H9 (cell line): ENCODE measurements around the gene URB1. TPM values are rescaled to one million over a fixed set of nuclear protein-coding genes. Genes with fewer than 3 reads are reported as not detected.

Experiments
- DNase-seq: peaks from one replicate; pipeline ENCODE4 v3.0.0-alpha.2; 2017
- H2AFZ ChIP-seq: one replicate; pipeline ENCODE4 v1.6.1; 2013; ENCODE audit warnings: mild to moderate bottlenecking, low read length, control low read depth, moderate library complexity
- H2AK5ac ChIP-seq: 2 replicates; pipeline ENCODE4 v1.6.1; 2013; ENCODE audit warnings: low read length, control low read depth, mixed read lengths; ENCODE audit not compliant: insufficient read length
- H2BK120ac ChIP-seq: one replicate; pipeline ENCODE4 v1.6.1; 2013; ENCODE audit warnings: low read depth, mild to moderate bottlenecking, low read length, control low read depth, inconsistent platforms; ENCODE audit not compliant: poor library complexity, severe bottlenecking
- H2BK12ac ChIP-seq: 2 replicates; pipeline ENCODE4 v1.6.1; 2013; ENCODE audit warnings: low read length, control low read depth, mixed read lengths, low read depth; ENCODE audit not compliant: insufficient read length
- H2BK15ac ChIP-seq: 2 replicates; pipeline ENCODE4 v1.6.1; 2013; ENCODE audit warnings: low read depth, low read length, control low read depth
- H2BK20ac ChIP-seq: one replicate; pipeline ENCODE4 v1.6.1; 2013; ENCODE audit warnings: low read depth, mild to moderate bottlenecking, low read length, control low read depth, inconsistent platforms; ENCODE audit not compliant: poor library complexity, severe bottlenecking
- H2BK5ac ChIP-seq: 2 replicates; pipeline ENCODE4 v1.6.1; 2013; ENCODE audit warnings: low read length, control low read depth, mixed read lengths; ENCODE audit not compliant: insufficient read length
- H3K14ac ChIP-seq: 2 replicates; pipeline ENCODE4 v1.6.1; 2013; ENCODE audit warnings: low read length, control low read depth; ENCODE audit not compliant: insufficient read depth
- H3K18ac ChIP-seq: 2 replicates; pipeline ENCODE4 v1.6.1; 2013; ENCODE audit warnings: low read depth, mild to moderate bottlenecking, mixed read lengths, low read length, control low read depth; ENCODE audit not compliant: insufficient read length
- H3K23ac ChIP-seq: 2 replicates; pipeline ENCODE4 v1.6.1; 2013; ENCODE audit warnings: low read length, control low read depth, mixed read lengths, low read depth; ENCODE audit not compliant: insufficient read length
- H3K23me2 ChIP-seq: 2 replicates; pipeline ENCODE4 v1.6.1; 2013; ENCODE audit warnings: low read depth, mild to moderate bottlenecking, mixed read lengths, low read length, control low read depth; ENCODE audit not compliant: insufficient read length, poor library complexity, severe bottlenecking
- H3K27ac ChIP-seq: 2 replicates; pipeline ENCODE4 v1.5.1; 2013; ENCODE audit warnings: low read length, control low read depth, mixed read lengths, low read depth; ENCODE audit not compliant: insufficient read length
- H3K27me3 ChIP-seq: 2 replicates; pipeline ENCODE4 v1.6.1; 2013; ENCODE audit warnings: low read length, control low read depth, inconsistent platforms; ENCODE audit not compliant: insufficient read depth
- H3K4ac ChIP-seq: 2 replicates; pipeline ENCODE4 v1.6.1; 2013; ENCODE audit warnings: low read depth, mild to moderate bottlenecking, control low read depth, inconsistent platforms, low read length, moderate library complexity
- H3K4me1 ChIP-seq: 2 replicates; pipeline ENCODE4 v1.6.1; 2013; ENCODE audit warnings: low read length, control low read depth, inconsistent platforms; ENCODE audit not compliant: insufficient read depth
- H3K4me2 ChIP-seq: 2 replicates; pipeline ENCODE4 v1.6.1; 2013; ENCODE audit warnings: low read length, control low read depth, mixed read lengths; ENCODE audit not compliant: insufficient read length, insufficient read depth
- H3K56ac ChIP-seq: 2 replicates; pipeline ENCODE4 v1.6.1; 2013; ENCODE audit warnings: low read depth, mild to moderate bottlenecking, mixed read lengths, low read length, control low read depth; ENCODE audit not compliant: insufficient read length
- H3K79me1 ChIP-seq: 2 replicates; pipeline ENCODE4 v1.6.1; 2013; ENCODE audit warnings: low read depth, mild to moderate bottlenecking, moderate library complexity, low read length, control low read depth, inconsistent platforms; ENCODE audit not compliant: insufficient read depth, poor library complexity, severe bottlenecking
- H3K79me2 ChIP-seq: 2 replicates; pipeline ENCODE4 v1.6.1; 2013; ENCODE audit warnings: low read length, control low read depth, inconsistent platforms; ENCODE audit not compliant: insufficient read depth
- H3K9ac ChIP-seq: 2 replicates; pipeline ENCODE4 v1.6.1; 2013; ENCODE audit warnings: low read length, control low read depth, mixed read lengths; ENCODE audit not compliant: insufficient read length; ENCODE audit errors: extremely low read depth
- H3K9me3 ChIP-seq: one replicate; pipeline ENCODE4 v1.6.1; 2013; ENCODE audit warnings: low read depth, low read length, inconsistent platforms; ENCODE audit not compliant: control insufficient read depth
- H3T11ph ChIP-seq: one replicate; pipeline ENCODE4 v1.6.1; 2013; ENCODE audit warnings: mild to moderate bottlenecking, low read length, control low read depth, inconsistent platforms
- H4K20me1 ChIP-seq: one replicate; pipeline ENCODE4 v1.6.1; 2013; ENCODE audit not compliant: control insufficient read depth, insufficient read length, insufficient read depth
- H4K5ac ChIP-seq: 2 replicates; pipeline ENCODE4 v1.6.1; 2013; ENCODE audit warnings: low read depth, mild to moderate bottlenecking, mixed read lengths, low read length, control low read depth; ENCODE audit not compliant: insufficient read length
- H4K8ac ChIP-seq: replicated peaks from 2 replicates; pipeline ENCODE4 v1.6.1; 2013; ENCODE audit warnings: low read length, control low read depth, mixed read lengths, low read depth; ENCODE audit not compliant: insufficient read length
- H4K91ac ChIP-seq: 2 replicates; pipeline ENCODE4 v1.6.1; 2013; ENCODE audit warnings: low read depth, mild to moderate bottlenecking, moderate library complexity, mixed read lengths, low read length, control low read depth; ENCODE audit not compliant: insufficient read length
- H3K27ac Mint-ChIP-seq, 3 experiments: 2 replicates in 2 of 3; 3 replicates in 1 of 3; pipeline ENCODE4 v1.8.0; 2020 to 2021; ENCODE audit warnings: mixed read lengths in 3 of 3, mild to moderate bottlenecking in 1 of 3, moderate library complexity in 1 of 3
- H3K27me3 Mint-ChIP-seq: 2 replicates; pipeline ENCODE4 v1.8.0; 2021; ENCODE audit warnings: low read depth, mild to moderate bottlenecking, moderate library complexity, mixed read lengths
- H3K36me3 Mint-ChIP-seq, 3 experiments: 2 replicates in 2 of 3; 3 replicates in 1 of 3; pipeline ENCODE4 v1.8.0; 2020 to 2021; ENCODE audit warnings: low read depth in 3 of 3, mixed read lengths in 3 of 3; ENCODE audit not compliant: insufficient read depth in 1 of 3
- H3K4me1 Mint-ChIP-seq, 2 experiments: 2 replicates each; pipeline ENCODE4 v1.8.0; 2020; ENCODE audit warnings: mixed read lengths in 2 of 2
- H3K4me3 Mint-ChIP-seq, 2 experiments: 2 replicates in 1 of 2; 3 replicates in 1 of 2; pipeline ENCODE4 v1.8.0; 2020 to 2021; ENCODE audit warnings: mild to moderate bottlenecking in 2 of 2, mixed read lengths in 2 of 2, moderate library complexity in 1 of 2
- H3K9me3 Mint-ChIP-seq, 2 experiments: 2 replicates in 1 of 2; 3 replicates in 1 of 2; pipeline ENCODE4 v1.8.0; 2020; ENCODE audit warnings: mild to moderate bottlenecking in 2 of 2, mixed read lengths in 2 of 2, moderate library complexity in 1 of 2
- CTCF ChIP-seq: fragments of 200-600 bp; sonication (generic); conservative IDR thresholded peaks from 3 replicates; pipeline ENCODE4 v1.8.0; 2021; ENCODE audit warnings: antibody characterized with exemption, mild to moderate bottlenecking
- WGBS: extraction: QIAGEN DNeasy Blood & Tissue Kit; methylation state at CpG from one replicate; pipeline ENCODE4 v1.1.7; 2013; ENCODE audit warnings: missing lambda C conversion rate, low lambda C conversion rate, mixed read lengths; ENCODE audit not compliant: insufficient read length; ENCODE audit errors: extremely low coverage; 5-methylcytosine and 5-hydroxymethylcytosine counted together
- total RNA-seq: library from RNA; stranded (reverse); gene quantifications from 2 replicates; pipeline ENCODE4 v1.2.1, GENCODE V29; 2021

URB1 gene
- total RNA-seq, 1 experiment from 2014 or later: 23.5 TPM

GRCh38 chr21:32312976-32313375, 79.8 kb downstream of the URB1 start:
- H4K5ac ChIP-seq: no peak overlapping the region
- DNase-seq: no peak
- WGBS: no CpG with 5 or more reads among the region's 6 CpGs

More at GRCh38 chr21:32312976-32313375, 79.8 kb downstream of the URB1 start:
- no peak overlapping the region for H3K4me3 Mint-ChIP-seq
- H3K4me1 Mint-ChIP-seq: no peaks in the 10 kb centered on the region
- Histone ChIP-seq H3K23ac (no peak overlapping the region), H3K27me3 (no peaks in the 10 kb centered on the region), H3K79me1 (no peaks in the 10 kb centered on the region), H3K79me2 (no peaks in the 10 kb centered on the region), H2BK20ac (no peak overlapping the region), H3K9ac (no peak overlapping the region), H3K4me2 (no peak overlapping the region), H2BK5ac (no peak overlapping the region), H2BK120ac (no peak overlapping the region), H3K18ac (no peak overlapping the region), H3K27ac (no peak overlapping the region), H4K91ac (no peak overlapping the region), H2BK15ac (no peak overlapping the region), H2AK5ac (no peak overlapping the region), H3K23me2 (no peaks in the 10 kb centered on the region), H4K8ac (no peak overlapping the region), H3K4me1 (no peaks in the 10 kb centered on the region), H3K14ac (no peak overlapping the region), H3K9me3 (no peaks in the 10 kb centered on the region), H2AFZ (no peak overlapping the region), H3K4ac (no peak overlapping the region), H3T11ph (no peak overlapping the region), H3K56ac (no peak overlapping the region), H2BK12ac (no peak overlapping the region), H4K20me1 (no peaks in the 10 kb centered on the region)
- no peaks in the 10 kb centered on the region for H3K27me3 Mint-ChIP-seq
- H3K27ac Mint-ChIP-seq: peak overlapping the region in 1 of 3 experiments; percentile 55; a peak in 1 of 7 replicates
- H3K9me3 Mint-ChIP-seq: no peaks in the 10 kb centered on the region
- no peak for TF ChIP-seq CTCF
- peaks cover 6 to 65% (median 32%) of the 10 kb centered on the region in 3 experiments for H3K36me3 Mint-ChIP-seq
